ENCODE results near the gene EIF4G3.

GRCh38 chr1:21154717-21155116, 22.0 kb downstream of the EIF4G3 start:
- TF ChIP-seq TAF1 (IDR thresholded peaks at IDR 0.05; ENCODE audit: borderline replicate concordance, insufficient read depth, low read length) (no peak), POLR2AphosphoS5 (IDR thresholded peaks at IDR 0.05; ENCODE audit: low read depth, low read length) (no peak), SIN3A (IDR thresholded peaks at IDR 0.05; ENCODE audit: borderline replicate concordance, insufficient read depth, low read length) (no peak)
- TF ChIP-seq, protein P1, sequence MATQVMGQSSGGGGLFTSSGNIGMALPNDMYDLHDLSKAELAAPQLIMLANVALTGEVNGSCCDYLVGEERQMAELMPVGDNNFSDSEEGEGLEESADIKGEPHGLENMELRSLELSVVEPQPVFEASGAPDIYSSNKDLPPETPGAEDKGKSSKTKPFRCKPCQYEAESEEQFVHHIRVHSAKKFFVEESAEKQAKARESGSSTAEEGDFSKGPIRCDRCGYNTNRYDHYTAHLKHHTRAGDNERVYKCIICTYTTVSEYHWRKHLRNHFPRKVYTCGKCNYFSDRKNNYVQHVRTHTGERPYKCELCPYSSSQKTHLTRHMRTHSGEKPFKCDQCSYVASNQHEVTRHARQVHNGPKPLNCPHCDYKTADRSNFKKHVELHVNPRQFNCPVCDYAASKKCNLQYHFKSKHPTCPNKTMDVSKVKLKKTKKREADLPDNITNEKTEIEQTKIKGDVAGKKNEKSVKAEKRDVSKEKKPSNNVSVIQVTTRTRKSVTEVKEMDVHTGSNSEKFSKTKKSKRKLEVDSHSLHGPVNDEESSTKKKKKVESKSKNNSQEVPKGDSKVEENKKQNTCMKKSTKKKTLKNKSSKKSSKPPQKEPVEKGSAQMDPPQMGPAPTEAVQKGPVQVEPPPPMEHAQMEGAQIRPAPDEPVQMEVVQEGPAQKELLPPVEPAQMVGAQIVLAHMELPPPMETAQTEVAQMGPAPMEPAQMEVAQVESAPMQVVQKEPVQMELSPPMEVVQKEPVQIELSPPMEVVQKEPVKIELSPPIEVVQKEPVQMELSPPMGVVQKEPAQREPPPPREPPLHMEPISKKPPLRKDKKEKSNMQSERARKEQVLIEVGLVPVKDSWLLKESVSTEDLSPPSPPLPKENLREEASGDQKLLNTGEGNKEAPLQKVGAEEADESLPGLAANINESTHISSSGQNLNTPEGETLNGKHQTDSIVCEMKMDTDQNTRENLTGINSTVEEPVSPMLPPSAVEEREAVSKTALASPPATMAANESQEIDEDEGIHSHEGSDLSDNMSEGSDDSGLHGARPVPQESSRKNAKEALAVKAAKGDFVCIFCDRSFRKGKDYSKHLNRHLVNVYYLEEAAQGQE (IDR thresholded peaks at IDR 0.05; ENCODE audit: insufficient read depth in 1 of 2, low read depth in 2 of 2, low read length in 2 of 2): no peak
